ENCODE results near the gene PTAFR.

- TF ChIP-seq POLR2A (IDR thresholded peaks at IDR 0.05): no peak
- no peak for TF ChIP-seq CTCF (IDR thresholded peaks at IDR 0.05)
Measured at GRCh38 chr1:28213315-28213714, 36.8 kb upstream of the PTAFR start.
